Psoas muscle (tissue), 8 donors: Measurements from ENCODE around the gene RAPGEF5. TPM values are rescaled to one million over a fixed set of nuclear protein-coding genes. Genes with fewer than 3 reads are reported as not detected.

Source experiments
- ATAC-seq, 4 donors: fragments of 200-7000 bp; cut with Tn5 transposase; one replicate each; pipeline ENCODE4 v1.9.1; 2020; ENCODE audit warnings: moderate library complexity in 3 of 4, mild to moderate bottlenecking in 2 of 4
- DNase-seq, 2 donors: peaks; one replicate each; pipeline ENCODE4 v3.0.0-alpha.2; 2020
- H3K27ac ChIP-seq: fragments of 200-600 bp; one replicate; pipeline ENCODE4 v1.8.0; 2022
- H3K27me3 ChIP-seq, 3 donors: fragments of 200-600 bp in 1 of 3; one replicate each; pipeline versions ENCODE4 v1.6.1 to v1.8.0; 2013 to 2022; ENCODE audit warnings: low read length in 2 of 3, mild to moderate bottlenecking in 2 of 3, moderate library complexity in 1 of 3; ENCODE audit not compliant: insufficient read depth in 3 of 3
- H3K36me3 ChIP-seq, 2 donors: fragments of 200-600 bp in 1 of 2; one replicate each; pipeline versions ENCODE4 v1.6.1 to v1.8.0; 2013 to 2022; ENCODE audit warnings: low read depth in 1 of 2, mild to moderate bottlenecking in 1 of 2, moderate library complexity in 1 of 2; ENCODE audit not compliant: insufficient read depth in 1 of 2
- H3K4me1 ChIP-seq: fragments of 200-600 bp; one replicate; pipeline ENCODE4 v1.8.0; 2022
- H3K4me3 ChIP-seq: fragments of 200-600 bp; one replicate; pipeline ENCODE4 v1.8.0; 2022; ENCODE audit warnings: mild to moderate bottlenecking
- H3K9me3 ChIP-seq: fragments of 200-600 bp; one replicate; pipeline ENCODE4 v1.8.0; 2022
- CTCF ChIP-seq: fragments of 200-600 bp; IDR thresholded peaks from one replicate; pipeline ENCODE4 v1.8.0; 2022; ENCODE audit warnings: antibody characterized with exemption
- WGBS, 3 donors: extraction: QIAGEN DNeasy Blood & Tissue Kit; methylation state at CpG; one replicate each; pipeline versions ENCODE4 v1.1.6 to v1.1.7; 2013; 5-methylcytosine and 5-hydroxymethylcytosine counted together
- intact Hi-C, 2 donors: fragments of 100-400 bp; cut with DNase I; formaldehyde crosslinking; loops; one replicate each; pipeline versions ENCODE4 v1.11.0 to v1.14.2; 2022
- polyA plus RNA-seq, 3 donors: library from polyadenylated mRNA; stranded (reverse); fragments of 200-250 nt; gene quantifications; one replicate each; pipeline ENCODE4 v1.2.3, GENCODE V29; 2013
- total RNA-seq, 4 donors: library from RNA; stranded (reverse); fragmentation: NEBNext Ultra II Directional in 2 of 4; extraction: Animal tissue kit (Norgen Biotek cat#: 25700) in 2 of 4; gene quantifications; one replicate each; pipeline versions ENCODE4 v1.2.1 to v1.2.4, GENCODE V29; 2021 to 2023
- donor health status: healthy with polysubstance abuse.
- donor health status: DM: no; HTN: no; CAD: no; lungs with moderate emphysema.
- donor health status: Bipolar disorder and iron deficiency.
- donor health status: healthy.
- donor health status: DM: yes; HTN: yes; CAD: no.
- donor health status: DM: no; HTN: no; CAD: no.
- donor health status: DM: no; HTN: no; CAD: no.
- donor health status: DM: yes; HTN: yes; CAD: no.

Gene RAPGEF5
- total and polyA plus RNA-seq, 7 donors, result 2.6 to 10.8 (median 5.5) TPM

GRCh38 chr7:22216832-22217475, 140.0 kb downstream of the RAPGEF5 start:
- peak overlapping the region; percentile 56 for H3K4me3 ChIP-seq
- no peaks in the 10 kb centered on the region for H3K9me3 ChIP-seq
- ATAC-seq (no peak), DNase-seq (no peak)
- H3K4me1 ChIP-seq, result no peaks in the 10 kb centered on the region
- intact Hi-C loops, result no loop called here
- no peaks in the 10 kb centered on the region for H3K36me3 ChIP-seq
- WGBS, 3 donors, result 66 to 70% (median 67%) methylated on average over 4 of the region's 4 CpGs
- H3K27me3 ChIP-seq, result no peaks in the 10 kb centered on the region
- H3K27ac ChIP-seq, result peak overlapping the region; percentile 27
- TF ChIP-seq CTCF, result no peak

- Histone ChIP-seq H3K4me1 (no peaks in the 10 kb centered on the region), H3K4me3 (peak overlapping the region; percentile 56)
- intact Hi-C loops, result no loop called here
Measured at GRCh38 chr7:22216309-22216708, 140.6 kb downstream of the RAPGEF5 start.

DNA sequence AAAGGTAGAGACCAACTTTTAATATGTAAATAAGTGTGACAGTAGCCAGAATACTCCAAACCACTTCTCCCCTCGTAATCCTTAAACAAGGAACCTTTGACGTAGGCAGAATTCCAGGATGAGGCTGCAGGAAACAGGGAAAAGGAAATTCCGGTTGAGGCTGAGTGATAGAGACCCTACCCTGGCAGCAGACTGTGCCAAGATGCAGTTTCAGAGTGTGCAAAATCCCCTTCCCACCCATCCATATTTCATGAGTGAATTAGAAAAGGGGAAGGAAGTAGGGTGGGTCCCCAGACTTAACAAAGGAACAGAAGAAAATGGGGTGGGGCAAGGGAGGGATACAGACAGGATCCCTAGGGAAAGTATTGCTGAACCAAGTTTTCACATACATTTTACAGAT, 143.0 kb downstream of the RAPGEF5 start:
- peak overlapping the region; percentile 23 for H3K4me3 ChIP-seq
- no peaks in the 10 kb centered on the region for H3K27me3 ChIP-seq
- no peaks in the 10 kb centered on the region for H3K4me1 ChIP-seq
- peak overlapping the region; percentile 30 for H3K27ac ChIP-seq
- intact Hi-C loops, result no loop called here
- no peak for ATAC-seq
- 37 to 67% (median 66%) methylated on average over 3 of the region's 3 CpGs for WGBS, 3 donors
- no peak for TF ChIP-seq CTCF
- DNase-seq, result no peak
- H3K9me3 ChIP-seq, result no peaks in the 10 kb centered on the region
- H3K36me3 ChIP-seq, result no peaks in the 10 kb centered on the region

More at GRCh38 chr7:22216309-22216708, 140.6 kb downstream of the RAPGEF5 start:
- no peaks in the 10 kb centered on the region for H3K9me3 ChIP-seq
- ATAC-seq, result no peak
- no peaks in the 10 kb centered on the region for H3K27me3 ChIP-seq
- no peak for TF ChIP-seq CTCF
- no peaks in the 10 kb centered on the region for H3K36me3 ChIP-seq
- H3K27ac ChIP-seq, result peak overlapping the region; percentile 27
- WGBS, 3 donors, result 52 to 58% (median 54%) methylated on average over 1 of the region's 1 CpG
- no peak for DNase-seq

- DNase-seq (no peak), ATAC-seq (no peak)
- H3K4me1 ChIP-seq, result no peaks in the 10 kb centered on the region
- no peaks in the 10 kb centered on the region for H3K9me3 ChIP-seq
- WGBS, 3 donors, result 66 to 80% (median 72%) methylated on average over 2 of the region's 2 CpGs
- no peaks in the 10 kb centered on the region for H3K36me3 ChIP-seq
- TF ChIP-seq CTCF, result no peak
- H3K27me3 ChIP-seq, result no peaks in the 10 kb centered on the region
- H3K27ac ChIP-seq, result peak overlapping the region; percentile 30
- intact Hi-C loops, result no loop called here
- no peak overlapping the region for H3K4me3 ChIP-seq
Measured at GRCh38 chr7:22213081-22213480, 143.9 kb downstream of the RAPGEF5 start.

- no peak for TF ChIP-seq CTCF
- Histone ChIP-seq H3K36me3 (no peaks in the 10 kb centered on the region), H3K4me3 (no peak overlapping the region), H3K27ac (no peak overlapping the region), H3K9me3 (no peaks in the 10 kb centered on the region), H3K27me3 (no peaks in the 10 kb centered on the region), H3K4me1 (no peaks in the 10 kb centered on the region)
- intact Hi-C loops, result no loop called here
- 86 to 92% (median 89%) methylated on average over 2 of the region's 2 CpGs for WGBS, 3 donors
- no peak for ATAC-seq
- DNase-seq, result no peak
Measured at GRCh38 chr7:22210967-22211366, 146.0 kb downstream of the RAPGEF5 start.
